DMS 273 treated with DMSO at 0.1 percent for 48 hours (cell line): Measurements from ENCODE around the gene PSMG2.
A peak's percentile ranks its signal among the peaks of the same experiment; 100 is the strongest.

Experiments
- DNase-seq: peaks from one replicate; lab custom pipeline; 2025; lab: John Stamatoyannopoulos, UW

The PSMG2 gene, protein sequence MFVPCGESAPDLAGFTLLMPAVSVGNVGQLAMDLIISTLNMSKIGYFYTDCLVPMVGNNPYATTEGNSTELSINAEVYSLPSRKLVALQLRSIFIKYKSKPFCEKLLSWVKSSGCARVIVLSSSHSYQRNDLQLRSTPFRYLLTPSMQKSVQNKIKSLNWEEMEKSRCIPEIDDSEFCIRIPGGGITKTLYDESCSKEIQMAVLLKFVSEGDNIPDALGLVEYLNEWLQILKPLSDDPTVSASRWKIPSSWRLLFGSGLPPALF

DNA sequence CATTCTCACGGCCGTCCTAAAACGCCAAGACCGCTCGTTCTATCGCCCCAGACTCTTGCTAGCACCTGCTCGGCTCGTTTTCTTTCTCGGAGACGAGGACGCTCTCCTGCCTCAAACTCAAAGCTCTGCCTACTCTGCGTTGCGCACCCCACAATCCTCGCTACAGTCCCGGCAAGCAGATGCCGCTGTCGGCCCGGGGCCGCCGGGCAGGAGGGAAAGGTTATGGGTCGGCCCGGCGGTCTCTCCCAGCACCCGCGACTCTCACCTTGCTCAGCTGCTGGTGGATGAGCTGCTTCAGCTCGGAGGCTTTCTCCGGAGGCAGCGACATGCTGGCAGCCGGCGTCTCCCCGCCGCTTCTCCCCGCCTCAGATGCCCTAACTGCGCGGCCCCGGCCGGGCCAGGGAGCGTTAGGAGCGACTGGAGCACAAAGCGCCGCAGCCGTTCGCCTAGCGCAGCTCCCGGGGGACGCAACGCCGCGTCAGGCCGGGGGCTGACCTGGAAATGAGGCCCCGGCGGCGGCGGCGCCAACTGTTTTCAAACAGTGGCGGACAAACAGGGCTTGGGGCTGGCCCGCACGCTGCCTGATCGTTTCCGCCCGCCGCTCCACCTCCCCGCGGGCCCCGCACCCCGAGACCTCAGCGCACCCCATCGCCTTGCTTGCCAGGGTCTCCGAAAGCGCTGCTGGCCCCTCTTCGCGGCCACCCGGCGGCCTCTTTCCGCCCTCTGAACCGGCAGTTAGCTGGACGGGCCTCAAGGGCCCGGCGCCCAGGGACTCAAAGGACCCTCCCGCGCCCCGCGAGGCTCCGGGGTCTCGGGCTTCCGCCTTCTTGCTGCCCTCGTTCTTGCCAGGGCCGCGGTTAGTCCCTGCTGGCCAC, at the start of gene PSMG2, which contains the start of gene CEP76:
PSMG2 (plus strand) TSS at position 822 of the 875 bp plus-strand sequence. CDS start 66 bp downstream, outside the sequence.
CEP76 (minus strand) TSS at position 503 of the 875 bp plus-strand sequence; CDS start at position 328, 175 bp downstream.
- DNase-seq, result peak; percentile 62

DNA sequence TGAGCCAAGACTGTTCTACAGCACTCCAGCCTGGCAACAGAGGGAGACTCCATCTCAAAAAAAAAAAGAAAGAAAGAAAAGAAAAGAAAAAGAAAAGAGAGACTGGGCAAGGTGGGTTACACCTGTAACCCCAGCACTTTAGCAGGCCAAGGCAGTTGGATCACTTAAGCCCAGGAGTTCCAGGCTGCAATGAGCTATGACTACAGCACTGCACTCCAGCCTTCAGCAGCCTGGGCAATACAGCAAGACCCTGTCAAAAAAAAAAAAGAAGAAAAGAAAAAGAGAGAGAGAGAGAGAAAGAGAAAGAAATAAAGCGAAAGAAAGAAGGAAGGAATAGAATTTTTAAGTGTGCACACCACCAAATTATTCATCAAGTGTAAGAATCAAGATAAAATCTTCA, 47.9 kb upstream of the PSMG2 start:
- no peak for DNase-seq

DNA sequence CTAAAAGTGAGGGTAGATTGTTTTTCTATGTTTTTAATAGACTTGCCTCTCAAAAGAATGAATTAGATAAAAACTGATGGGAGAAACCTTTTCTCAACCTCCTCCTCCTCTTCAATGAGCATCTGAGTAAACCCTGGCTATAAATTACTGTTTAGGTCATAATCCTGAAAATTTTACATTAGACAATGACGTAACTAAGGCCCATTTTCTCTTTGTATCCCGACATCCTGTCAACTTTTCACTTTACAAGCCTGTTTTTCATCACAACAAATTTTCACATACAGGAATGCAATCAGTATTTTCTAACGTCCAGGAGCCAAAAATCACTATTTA, 46.3 kb upstream of the PSMG2 start:
- no peak for DNase-seq

DNA sequence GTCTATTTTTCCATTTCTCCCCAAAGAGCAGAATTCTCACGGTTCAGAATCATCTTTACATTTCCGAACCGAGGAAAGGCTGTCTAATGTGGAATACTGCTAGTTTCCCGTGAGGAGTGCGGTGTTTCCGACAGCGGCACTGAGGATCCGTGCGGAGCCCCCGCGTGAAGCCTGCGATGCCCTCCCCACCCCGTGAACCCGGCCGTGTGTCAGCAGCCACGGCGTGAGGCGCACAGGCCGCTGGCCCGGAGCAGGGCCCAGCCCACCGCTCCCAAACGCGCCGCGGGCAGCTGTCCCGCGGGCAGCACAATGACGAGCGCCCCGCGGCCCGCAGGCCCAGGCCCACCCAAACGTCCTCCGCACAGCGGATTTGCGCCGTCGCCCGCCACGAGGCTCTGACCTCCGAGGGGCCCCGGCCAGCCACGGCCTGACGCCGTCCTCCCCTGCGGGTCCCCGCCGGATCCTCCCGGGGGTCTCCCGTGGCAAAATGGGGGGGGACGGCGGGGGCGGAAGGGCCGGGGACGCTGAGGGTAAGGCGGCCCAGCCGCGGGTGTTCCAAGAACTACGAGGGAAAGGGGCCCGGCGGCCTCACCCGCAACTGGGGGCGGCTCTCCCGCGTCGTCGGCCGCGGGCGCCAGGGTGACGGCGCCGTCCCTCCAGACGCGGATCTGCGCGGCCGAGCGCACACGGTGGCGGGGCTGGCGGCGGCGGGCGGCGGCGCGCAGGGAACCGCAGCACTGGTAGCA, 45.7 kb upstream of the PSMG2 start:
- DNase-seq, result no peak

DNA sequence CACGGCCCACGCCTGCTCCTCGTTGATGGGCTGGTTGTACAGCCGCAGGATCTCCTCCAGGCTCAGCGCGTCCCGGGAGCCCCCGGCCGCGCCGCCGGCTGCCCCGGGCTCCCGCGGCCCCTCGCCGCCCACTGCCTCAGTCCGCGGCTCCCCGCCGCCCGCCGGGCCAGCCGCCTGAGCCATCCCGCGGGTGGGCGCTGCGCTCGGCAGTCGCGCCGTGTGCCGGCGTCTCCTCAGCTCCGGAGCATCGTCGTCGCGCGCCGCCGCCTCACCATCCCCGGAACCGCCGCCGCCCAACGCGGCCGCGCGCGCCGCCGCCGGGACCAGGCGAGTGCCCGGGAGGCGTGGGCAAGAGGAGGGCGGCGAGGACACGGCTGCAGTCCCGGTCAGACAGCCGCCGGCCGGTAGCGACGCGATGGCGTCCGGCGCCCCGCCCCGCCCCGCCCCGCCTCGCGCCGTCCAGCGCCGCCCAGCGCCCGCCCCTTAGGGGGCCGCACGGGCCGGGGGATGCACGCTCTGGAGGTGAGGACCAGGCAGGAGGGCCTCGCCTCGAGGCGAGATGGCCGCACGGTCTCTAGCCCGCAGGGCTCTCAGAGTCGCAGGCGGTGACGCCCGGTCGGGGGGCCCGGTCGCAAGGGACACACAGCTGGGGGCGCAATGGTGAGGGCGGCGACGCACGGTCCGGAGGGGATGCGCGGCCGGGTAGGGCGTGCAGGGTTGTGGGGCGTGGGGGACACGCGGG, 45.0 kb upstream of the PSMG2 start, which contains the start of gene SPIRE1:
SPIRE1 (minus strand) TSS at position 424 of the 742 bp plus-strand sequence; CDS start at position 183, 241 bp downstream.
- DNase-seq, result no peak

DNA sequence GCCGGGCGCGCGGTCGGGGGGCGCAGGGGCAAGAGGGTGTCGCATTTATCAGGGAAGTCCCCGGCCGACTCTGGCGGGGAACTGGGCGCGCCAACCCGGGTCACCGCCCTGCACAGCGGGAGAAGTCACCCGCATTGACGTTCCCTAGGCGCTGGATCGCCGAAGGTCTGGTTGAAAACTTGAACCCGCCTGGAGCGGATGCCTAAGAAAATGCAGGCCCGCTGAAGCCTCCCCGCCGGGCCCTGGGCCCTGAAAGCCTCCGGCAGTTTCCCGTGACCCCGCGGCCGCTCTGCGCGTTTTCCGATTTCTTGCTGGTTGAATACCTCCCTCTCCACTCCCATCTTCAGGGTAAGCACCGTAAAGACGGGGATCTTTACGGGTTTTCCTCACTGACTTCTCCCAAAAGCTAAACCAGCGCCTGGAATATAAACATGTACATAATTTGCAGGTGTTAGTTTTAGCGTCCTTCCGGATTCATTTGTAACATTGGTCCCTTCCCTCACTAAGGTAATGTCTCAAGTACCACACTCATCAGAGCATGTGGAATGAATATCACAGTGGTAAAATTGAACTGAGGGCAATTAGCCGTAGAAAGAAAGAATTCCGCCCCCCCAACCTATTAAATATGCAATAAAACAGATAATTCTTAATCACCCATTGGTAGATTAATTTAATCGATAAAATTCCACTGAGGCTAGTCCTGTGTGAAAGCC, 44.3 kb upstream of the PSMG2 start:
- no peak for DNase-seq

DNA sequence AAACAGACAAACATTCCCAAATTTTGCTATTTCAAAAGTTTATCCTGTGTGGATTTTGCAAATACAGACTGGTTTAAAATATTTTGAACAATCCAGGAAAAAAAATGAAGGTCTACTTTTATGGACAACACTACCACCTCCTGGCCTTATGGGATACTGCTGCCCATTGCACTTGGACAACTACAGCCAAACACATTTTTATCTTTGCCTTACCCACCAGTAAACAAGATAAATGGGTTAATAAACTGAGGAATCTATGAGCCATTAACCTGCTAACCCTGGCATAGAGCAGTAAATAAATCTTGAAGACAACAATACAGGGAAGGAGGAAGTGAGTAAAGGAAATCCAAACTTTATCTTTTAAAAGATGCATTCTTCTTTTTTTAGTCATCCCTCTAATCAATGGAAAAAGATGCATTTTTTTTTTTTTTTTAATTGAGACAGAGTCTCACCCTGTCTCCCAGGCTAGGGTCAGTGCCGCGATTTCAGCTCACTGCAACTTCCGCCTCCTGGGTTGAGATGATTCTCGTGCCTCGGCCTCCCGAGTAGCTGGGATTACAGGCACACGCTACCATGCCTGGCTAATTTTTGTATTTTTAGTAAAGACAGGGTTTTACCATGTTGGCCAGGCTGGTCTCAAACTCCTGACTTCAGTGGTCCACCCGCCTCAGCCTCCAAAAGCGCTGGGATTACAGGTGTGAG, 42.8 kb upstream of the PSMG2 start:
- no peak for DNase-seq

DNA sequence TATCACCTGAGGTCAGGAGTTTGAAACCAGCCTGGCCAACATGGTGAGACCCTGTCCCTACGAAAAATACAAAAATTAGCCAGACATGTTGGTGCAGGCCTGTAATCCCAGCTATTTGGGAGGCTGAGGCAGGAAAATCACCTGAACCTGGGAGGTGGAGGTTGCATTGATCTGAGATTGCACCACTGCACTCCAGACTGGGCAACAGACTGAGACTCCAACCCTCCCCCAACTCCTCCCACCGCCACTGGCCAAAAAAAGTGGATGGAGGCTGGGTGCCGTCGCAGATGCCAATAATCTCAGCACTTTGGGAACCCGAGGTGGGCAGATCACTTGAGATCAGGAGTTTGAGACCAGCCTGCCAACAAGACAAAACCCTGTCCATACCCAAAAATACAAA, 34.8 kb upstream of the PSMG2 start:
- DNase-seq, result no peak

DNA sequence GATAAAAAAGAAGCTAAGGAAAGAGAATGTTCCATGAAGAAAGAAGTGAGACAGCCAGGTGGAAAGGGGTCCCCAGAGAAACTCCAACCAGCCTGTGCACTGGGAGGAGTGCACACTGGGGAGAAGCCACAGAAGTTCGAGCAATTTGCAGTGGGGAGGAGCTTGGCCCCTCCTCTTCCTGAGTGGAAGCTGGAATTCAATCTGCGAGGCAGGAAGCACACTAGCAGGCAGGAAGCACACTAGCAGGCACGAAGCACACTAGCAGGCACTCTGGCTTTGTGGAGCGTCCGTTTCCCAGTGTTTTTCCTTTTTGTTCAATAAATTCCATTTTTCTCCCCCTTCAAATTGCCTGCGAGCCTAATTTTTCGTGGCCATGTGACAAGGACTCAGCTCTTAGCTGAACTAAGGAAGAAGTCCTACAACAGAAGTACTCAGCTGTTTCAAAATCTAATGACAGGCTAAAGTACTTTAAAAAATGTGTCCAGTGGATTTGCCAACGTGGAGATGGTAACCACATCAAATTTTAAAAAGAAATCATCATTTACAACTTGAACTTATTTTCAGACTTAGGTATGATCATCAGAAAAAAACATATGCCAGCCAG, 23.6 kb upstream of the PSMG2 start:
- no peak for DNase-seq

DNA sequence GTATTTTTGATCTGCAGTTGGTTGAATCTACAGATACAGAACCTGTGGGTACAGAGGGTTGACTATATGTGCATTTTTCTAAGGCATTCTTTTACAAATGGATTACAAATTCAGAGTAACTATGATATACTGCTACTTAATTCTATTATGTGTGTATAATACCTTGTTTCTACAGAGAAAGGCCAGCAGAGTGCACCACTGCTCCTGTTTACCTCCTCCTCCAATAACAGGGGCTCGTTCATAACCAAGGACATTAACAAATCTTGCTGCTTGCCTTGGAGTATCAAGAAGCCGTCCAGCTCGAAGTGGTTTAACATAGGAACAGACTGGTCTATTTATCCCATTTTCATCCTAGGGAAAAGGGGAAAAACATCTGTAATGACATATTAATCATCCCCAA, 16.7 kb upstream of the PSMG2 start:
- DNase-seq, result no peak

DNA sequence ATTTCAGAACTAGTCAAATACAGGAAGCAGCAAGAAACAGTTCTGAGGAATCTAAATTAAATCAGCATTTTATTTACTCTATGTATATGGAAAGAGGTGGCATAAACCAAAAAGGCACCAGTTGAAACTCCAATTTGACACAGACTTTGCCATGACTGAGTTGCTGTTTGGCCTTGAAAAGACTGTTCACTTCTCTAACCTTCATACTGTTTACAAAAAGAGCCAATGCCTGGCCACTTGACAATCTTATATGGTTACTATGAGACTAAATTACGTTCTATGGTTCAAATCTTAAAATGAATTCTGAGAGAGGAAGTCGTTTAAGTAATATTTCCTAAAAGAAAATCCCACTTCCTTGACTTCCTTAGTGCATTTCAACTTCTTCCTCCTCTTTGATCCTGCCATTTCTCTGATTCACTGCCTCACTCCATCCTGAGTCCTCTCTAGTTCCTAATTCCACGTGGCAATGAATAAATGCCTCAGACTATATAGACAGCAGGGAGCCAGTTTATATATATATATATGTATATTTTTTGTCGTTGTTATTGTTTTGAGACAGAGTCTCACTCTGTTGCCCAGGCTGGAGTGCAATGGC, 13.5 kb upstream of the PSMG2 start:
- no peak for DNase-seq

DNA sequence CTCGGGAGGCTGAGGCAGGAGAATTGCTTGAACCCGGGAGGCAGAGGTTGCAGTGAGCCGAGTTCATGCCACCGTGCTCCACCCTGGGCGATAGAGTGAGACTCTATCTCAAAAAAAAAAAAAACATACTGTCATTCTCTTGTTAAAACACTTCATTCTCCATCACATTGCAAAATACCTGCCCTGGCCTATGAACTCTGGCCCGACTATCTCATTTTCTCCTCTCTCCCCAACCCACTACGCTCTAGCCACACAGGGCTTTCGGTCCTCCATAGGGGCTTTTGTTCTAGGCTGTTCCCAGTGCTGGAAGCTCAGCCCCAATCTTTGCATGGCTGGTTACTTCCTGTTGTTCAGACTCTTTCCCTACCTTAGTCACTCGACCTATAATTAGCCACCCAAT, 10.6 kb upstream of the PSMG2 start:
- no peak for DNase-seq

DNA sequence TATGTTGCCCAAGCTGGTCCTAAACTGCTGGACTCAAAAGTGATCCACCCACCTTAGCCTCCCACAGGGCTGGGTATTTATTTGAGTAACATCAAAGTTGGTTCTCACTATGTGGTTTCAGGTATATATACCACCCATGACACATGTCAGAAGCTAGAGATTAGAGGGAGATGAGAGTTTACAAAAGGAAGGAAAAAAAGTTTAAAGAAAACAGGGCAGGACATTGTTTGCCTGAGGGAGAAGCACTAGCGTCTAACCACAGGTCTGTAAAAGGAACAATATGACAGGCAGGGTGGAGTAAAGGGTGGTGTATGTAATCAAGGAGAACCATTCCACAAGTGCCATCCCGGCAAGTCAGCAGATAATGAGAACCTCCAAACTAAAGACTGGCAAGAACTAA, 8.8 kb upstream of the PSMG2 start:
- DNase-seq, result no peak

DNA sequence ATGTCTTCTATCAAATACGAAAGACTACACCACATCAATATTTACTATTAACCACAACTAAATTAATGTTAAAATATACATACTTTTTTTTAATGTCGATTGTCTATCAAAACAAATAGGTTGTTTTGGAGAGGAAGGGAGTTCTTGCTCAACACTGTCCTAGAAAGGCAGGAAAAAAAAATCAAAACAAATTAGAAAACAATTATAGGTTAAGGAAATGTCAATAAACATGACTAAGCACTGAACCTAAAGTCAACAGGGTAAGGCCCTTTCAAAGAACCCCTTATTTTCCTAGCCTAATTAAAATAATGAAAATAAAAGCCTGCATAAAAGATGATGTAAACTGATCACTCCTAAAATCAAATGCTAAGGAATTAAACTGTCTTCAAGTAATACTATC, 3.1 kb upstream of the PSMG2 start:
- DNase-seq, result no peak

DNA sequence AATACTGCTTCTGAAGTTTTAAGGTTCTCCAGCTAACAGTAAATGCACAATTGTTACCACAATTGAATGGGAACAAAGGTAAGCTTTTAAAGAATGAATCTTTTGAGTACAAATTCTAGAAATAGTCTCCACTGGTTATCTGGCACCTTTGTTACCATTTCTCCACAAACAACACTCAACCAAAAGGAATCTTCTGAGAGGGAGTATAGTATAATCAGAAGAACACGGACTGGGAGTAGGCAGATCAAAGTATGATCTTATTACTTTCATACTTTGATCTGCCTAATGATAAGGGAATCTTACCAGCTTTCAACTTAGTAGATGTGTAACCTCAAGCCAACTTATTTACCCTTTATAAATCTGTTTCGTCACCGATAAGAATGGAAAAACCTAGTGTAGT, 1.7 kb upstream of the PSMG2 start:
- no peak for DNase-seq

DNA sequence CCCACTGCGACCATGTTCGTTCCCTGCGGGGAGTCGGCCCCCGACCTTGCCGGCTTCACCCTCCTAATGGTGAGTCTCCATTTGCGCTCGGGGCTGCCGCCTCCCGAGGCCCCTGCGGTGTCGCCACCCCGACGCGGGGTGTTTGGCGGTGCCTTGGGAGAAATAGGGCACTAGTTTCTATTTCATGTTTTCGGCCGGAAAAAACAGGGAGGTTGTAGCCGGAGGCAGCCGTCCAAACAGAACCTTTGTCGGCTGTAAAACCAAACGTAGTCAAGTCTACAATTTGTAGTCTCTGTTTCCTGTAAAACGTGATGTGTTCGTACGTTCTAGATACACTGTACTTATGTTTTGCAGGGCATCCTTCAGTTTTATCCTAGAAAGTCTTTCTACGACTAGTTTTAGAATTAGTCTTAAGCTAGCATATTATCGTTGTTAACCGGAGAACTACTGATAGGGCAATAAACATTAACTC, 290 bp downstream of the PSMG2 start:
- DNase-seq, result no peak

DNA sequence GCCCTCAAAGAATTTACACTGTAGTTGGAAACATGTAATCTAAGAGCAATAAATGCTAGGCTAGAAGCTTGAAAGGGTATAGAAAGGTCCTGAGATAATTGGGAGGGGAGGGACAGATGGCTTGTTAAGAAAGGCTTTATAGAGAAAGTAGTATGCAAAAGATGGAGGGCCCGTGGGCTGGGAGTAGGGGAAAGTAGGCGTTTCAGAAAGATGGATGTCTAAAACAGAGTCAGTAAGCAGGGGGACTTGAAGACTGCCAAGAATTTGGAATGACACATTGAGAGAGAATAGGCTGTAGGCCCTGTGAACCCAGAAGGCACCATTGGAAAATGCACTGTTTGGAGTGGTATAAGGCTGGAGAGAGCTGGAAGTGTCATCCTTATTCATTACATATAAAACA, 822 bp downstream of the PSMG2 start:
- DNase-seq, result peak; percentile 39

DNA sequence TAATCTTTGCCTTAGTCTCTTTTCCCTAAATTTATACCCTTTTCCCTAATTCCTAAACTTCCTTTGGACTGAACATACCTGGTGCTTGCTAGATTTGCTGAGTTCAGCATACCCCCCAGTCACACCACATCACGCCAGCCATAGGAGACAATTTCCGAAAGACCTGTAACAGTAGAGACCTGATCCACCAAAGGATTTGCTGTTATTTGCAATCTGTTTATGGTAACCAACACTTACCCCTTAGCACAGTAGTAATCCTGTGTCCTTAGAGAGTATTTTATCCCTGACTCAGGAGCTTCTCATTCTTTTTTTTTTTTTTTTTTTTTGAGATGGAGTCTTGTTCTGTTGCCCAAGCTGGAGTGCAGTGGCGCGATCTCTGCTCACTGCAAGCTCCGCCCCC, 8.6 kb downstream of the PSMG2 start:
- no peak for DNase-seq

DNA sequence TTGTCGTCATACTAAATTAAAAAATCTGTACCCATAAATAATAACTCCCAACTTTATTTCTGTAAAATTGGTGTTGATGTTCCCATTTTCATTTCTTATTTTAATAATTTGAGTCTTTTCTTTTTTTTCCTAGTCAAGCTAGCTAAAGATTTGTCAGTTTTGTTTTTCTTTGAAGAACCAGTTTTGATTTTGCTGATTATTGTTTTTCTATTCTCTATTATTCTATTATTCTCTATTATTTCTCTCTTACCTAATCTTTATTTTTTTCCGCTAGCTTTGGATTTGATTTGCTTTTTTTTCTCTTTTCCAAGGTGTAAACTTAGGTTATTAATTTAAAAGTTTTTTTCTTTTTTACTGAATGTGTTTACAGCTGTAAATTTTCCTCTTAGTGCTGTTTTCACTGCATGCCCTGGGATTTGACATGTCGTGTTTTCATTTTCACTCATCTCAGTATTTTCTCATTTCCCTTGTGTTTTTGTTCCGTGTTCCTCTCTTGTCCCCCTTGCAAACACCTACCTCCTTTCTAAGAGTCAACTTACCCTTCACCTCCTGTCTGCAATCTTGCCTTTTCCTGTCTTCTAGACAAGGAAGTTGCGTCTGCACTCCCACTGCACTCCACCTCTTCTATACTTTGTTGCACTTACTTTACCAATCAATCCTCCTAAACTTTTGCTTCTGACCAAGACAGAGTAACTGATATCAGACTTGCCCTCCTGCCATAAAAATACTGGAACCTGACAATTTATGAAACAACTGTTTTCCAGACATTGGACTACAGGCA, 18.8 kb downstream of the PSMG2 start:
- no peak for DNase-seq
